ENCODE results near the gene RAF1.

Gene RAF1

GRCh38 chr3:12659316-12660015, 4.5 kb downstream of the RAF1 start:
- Histone ChIP-seq H2AFZ (ENCODE audit: low read length, unreplicated experiment) (no peak overlapping the region), H3K36me3 (ENCODE audit: insufficient read depth, low read length) (no peaks in the 10 kb centered on the region), H3K27me3 (ENCODE audit: insufficient read depth, low read length) (no peaks in the 10 kb centered on the region), H3K4me3 (ENCODE audit: low read depth, low read length) (peak overlapping the region; percentile 49), H3K4me1 (ENCODE audit: control insufficient read depth, insufficient read depth, low read length, unreplicated experiment) (peaks cover 32% of the 10 kb centered on the region), H3K27ac (ENCODE audit: low read depth, low read length) (peak overlapping the region; percentile 56), H3K79me2 (ENCODE audit: control insufficient read depth, insufficient read depth, low read length, unreplicated experiment) (peaks cover 91% of the 10 kb centered on the region)

DNA sequence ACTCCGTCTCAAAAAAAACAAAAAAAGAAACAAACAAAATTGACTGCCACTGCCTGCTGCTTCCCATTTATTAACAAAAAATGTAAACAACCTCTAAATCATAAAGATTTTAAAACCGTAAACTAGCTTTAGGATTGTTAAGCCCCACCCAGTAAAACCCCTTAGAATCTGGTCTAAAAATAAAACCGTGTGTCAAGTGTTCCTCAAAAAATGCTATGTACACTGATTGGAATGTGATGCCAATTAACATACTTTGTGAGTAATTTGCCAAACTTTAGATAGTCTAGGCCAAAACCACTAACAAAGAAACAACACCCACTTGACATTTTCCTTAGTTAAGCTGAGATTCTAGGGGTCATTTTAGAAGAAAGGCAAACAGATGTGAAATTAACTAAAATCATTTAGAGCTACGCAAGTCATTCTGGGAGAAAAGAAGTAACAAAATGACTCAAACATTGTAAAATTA, 5.3 kb downstream of the RAF1 start:
- Histone ChIP-seq H3K4me3 (ENCODE audit: low read depth, low read length) (peak overlapping the region; percentile 59), H3K27me3 (ENCODE audit: insufficient read depth, low read length) (no peaks in the 10 kb centered on the region), H3K79me2 (ENCODE audit: control insufficient read depth, insufficient read depth, low read length, unreplicated experiment) (peaks cover 97% of the 10 kb centered on the region), H3K27ac (ENCODE audit: low read depth, low read length) (peak overlapping the region; percentile 56), H3K4me1 (ENCODE audit: control insufficient read depth, insufficient read depth, low read length, unreplicated experiment) (peaks cover 32% of the 10 kb centered on the region), H2AFZ (ENCODE audit: low read length, unreplicated experiment) (no peak overlapping the region), H3K36me3 (ENCODE audit: insufficient read depth, low read length) (no peaks in the 10 kb centered on the region)

- H3K4me3 ChIP-seq (ENCODE audit: low read depth, low read length), result no peak overlapping the region
- peaks cover 32% of the 10 kb centered on the region for H3K4me1 ChIP-seq (ENCODE audit: control insufficient read depth, insufficient read depth, low read length, unreplicated experiment)
- H3K27ac ChIP-seq (ENCODE audit: low read depth, low read length), result no peak overlapping the region
- H3K36me3 ChIP-seq (ENCODE audit: insufficient read depth, low read length), result no peaks in the 10 kb centered on the region
- H3K79me2 ChIP-seq (ENCODE audit: control insufficient read depth, insufficient read depth, low read length, unreplicated experiment), result peaks cover 93% of the 10 kb centered on the region
- H3K27me3 ChIP-seq (ENCODE audit: insufficient read depth, low read length), result no peaks in the 10 kb centered on the region
- H2AFZ ChIP-seq (ENCODE audit: low read length, unreplicated experiment), result no peak overlapping the region
Observed at GRCh38 chr3:12656850-12657249, 7.1 kb downstream of the RAF1 start.

DNA sequence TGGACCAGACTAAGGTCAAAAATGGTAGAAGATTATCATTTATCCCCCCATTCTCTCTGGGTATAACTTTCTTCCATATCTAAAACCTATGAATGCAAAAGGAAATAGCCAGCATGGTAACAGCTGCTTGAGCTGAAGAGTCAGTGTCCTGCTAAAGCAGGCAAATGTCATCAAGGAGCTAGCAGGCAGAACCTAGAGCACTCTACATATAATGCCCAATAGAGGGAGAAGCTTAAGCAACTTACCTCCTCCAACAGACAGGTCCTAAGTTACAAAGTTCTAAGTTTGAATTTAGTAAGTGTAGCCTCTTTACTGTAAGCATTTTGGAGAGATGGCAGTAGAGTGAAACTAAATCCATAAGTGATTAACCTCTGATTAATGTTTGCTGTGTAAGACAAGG, 7.7 kb downstream of the RAF1 start:
- Histone ChIP-seq H3K4me1 (ENCODE audit: control insufficient read depth, insufficient read depth, low read length, unreplicated experiment) (peaks cover 30% of the 10 kb centered on the region), H3K27me3 (ENCODE audit: insufficient read depth, low read length) (no peaks in the 10 kb centered on the region), H3K79me2 (ENCODE audit: control insufficient read depth, insufficient read depth, low read length, unreplicated experiment) (peaks cover 92% of the 10 kb centered on the region)

DNA sequence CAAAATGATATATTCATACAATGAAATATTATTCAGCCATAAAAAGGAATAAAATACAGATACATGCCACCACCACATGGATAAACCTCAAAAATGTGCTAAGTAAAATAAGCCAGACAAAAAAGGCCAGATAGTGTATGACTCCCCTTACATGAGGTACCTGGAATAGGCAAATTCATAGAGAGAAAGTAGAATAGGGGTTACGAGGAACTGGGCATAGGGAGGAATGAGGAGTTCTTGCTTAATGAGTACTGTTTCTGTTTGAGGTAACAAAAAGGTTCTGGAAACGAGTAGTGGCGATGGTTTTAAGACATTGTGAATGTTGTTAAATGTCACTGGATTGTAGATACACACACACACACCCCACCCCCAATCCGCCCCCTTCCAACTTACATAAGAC, 8.2 kb downstream of the RAF1 start:
- Histone ChIP-seq H3K27me3 (ENCODE audit: insufficient read depth, low read length) (no peaks in the 10 kb centered on the region), H3K4me3 (ENCODE audit: low read depth, low read length) (no peak overlapping the region), H3K36me3 (ENCODE audit: insufficient read depth, low read length) (no peaks in the 10 kb centered on the region), H3K79me2 (ENCODE audit: control insufficient read depth, insufficient read depth, low read length, unreplicated experiment) (peaks cover 92% of the 10 kb centered on the region), H3K27ac (ENCODE audit: low read depth, low read length) (no peak overlapping the region), H3K4me1 (ENCODE audit: control insufficient read depth, insufficient read depth, low read length, unreplicated experiment) (peaks cover 25% of the 10 kb centered on the region), H2AFZ (ENCODE audit: low read length, unreplicated experiment) (no peak overlapping the region)

More for the DNA sequence above, 7.7 kb downstream of the RAF1 start:
- H2AFZ ChIP-seq (ENCODE audit: low read length, unreplicated experiment), result no peak overlapping the region
- no peak overlapping the region for H3K27ac ChIP-seq (ENCODE audit: low read depth, low read length)
- no peak overlapping the region for H3K4me3 ChIP-seq (ENCODE audit: low read depth, low read length)
- no peaks in the 10 kb centered on the region for H3K36me3 ChIP-seq (ENCODE audit: insufficient read depth, low read length)

- H3K4me1 ChIP-seq (ENCODE audit: control insufficient read depth, insufficient read depth, low read length, unreplicated experiment), result peaks cover 6% of the 10 kb centered on the region
- H3K79me2 ChIP-seq (ENCODE audit: control insufficient read depth, insufficient read depth, low read length, unreplicated experiment), result peaks cover 92% of the 10 kb centered on the region
- H3K27ac ChIP-seq (ENCODE audit: low read depth, low read length), result no peak overlapping the region
- no peaks in the 10 kb centered on the region for H3K36me3 ChIP-seq (ENCODE audit: insufficient read depth, low read length)
- H3K4me3 ChIP-seq (ENCODE audit: low read depth, low read length), result no peak overlapping the region
- H3K27me3 ChIP-seq (ENCODE audit: insufficient read depth, low read length), result no peaks in the 10 kb centered on the region
- no peak overlapping the region for H2AFZ ChIP-seq (ENCODE audit: low read length, unreplicated experiment)
Observed at GRCh38 chr3:12653747-12654146, 10.2 kb downstream of the RAF1 start.

GRCh38 chr3:12648384-12648959, 15.4 kb downstream of the RAF1 start:
- Histone ChIP-seq H3K4me3 (ENCODE audit: low read depth, low read length) (peak overlapping the region; percentile 27; the same call in 1 of the 2 replicates), H3K27ac (ENCODE audit: low read depth, low read length) (peak overlapping the region; percentile 82), H3K79me2 (ENCODE audit: control insufficient read depth, insufficient read depth, low read length, unreplicated experiment) (peaks cover 88% of the 10 kb centered on the region)

GRCh38 chr3:12644331-12644937, 19.5 kb downstream of the RAF1 start:
- no peak overlapping the region for H2AFZ ChIP-seq (ENCODE audit: low read length, unreplicated experiment)
- H3K27ac ChIP-seq (ENCODE audit: low read depth, low read length), result peak overlapping the region; percentile 58
- H3K27me3 ChIP-seq (ENCODE audit: insufficient read depth, low read length), result no peaks in the 10 kb centered on the region
- peak overlapping the region; percentile 29; the same call in 1 of the 2 replicates for H3K4me3 ChIP-seq (ENCODE audit: low read depth, low read length)
- peaks cover 40% of the 10 kb centered on the region for H3K4me1 ChIP-seq (ENCODE audit: control insufficient read depth, insufficient read depth, low read length, unreplicated experiment)
- no peaks in the 10 kb centered on the region for H3K36me3 ChIP-seq (ENCODE audit: insufficient read depth, low read length)
- peaks cover 82% of the 10 kb centered on the region for H3K79me2 ChIP-seq (ENCODE audit: control insufficient read depth, insufficient read depth, low read length, unreplicated experiment)

More at GRCh38 chr3:12648384-12648959, 15.4 kb downstream of the RAF1 start:
- Histone ChIP-seq H3K4me1 (ENCODE audit: control insufficient read depth, insufficient read depth, low read length, unreplicated experiment) (peaks cover 35% of the 10 kb centered on the region), H2AFZ (ENCODE audit: low read length, unreplicated experiment) (no peak overlapping the region), H3K27me3 (ENCODE audit: insufficient read depth, low read length) (no peaks in the 10 kb centered on the region), H3K36me3 (ENCODE audit: insufficient read depth, low read length) (no peaks in the 10 kb centered on the region)

DNA sequence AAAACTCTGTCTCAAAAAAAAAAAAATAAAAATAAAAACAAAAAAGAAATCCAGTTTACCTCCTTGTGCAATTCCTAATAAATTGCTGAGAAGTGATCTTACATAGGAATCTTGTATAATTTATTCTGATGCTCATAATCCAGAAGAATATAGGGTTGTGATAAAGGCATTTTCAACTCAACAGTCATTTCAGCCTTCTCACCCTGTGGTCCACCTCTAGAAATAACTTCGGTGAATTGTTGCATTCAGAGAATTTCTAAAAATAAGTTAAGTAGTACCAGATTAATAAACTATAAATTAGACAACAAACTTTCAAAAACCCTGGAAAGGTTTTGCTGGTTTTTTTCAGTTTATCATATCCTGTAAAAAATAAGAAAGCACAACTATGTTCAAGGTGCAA, 20.2 kb downstream of the RAF1 start:
- 0 out of 2 replicates have a peak overlapping the region, but pooled peaks have one; percentile 29 for H3K4me3 ChIP-seq (ENCODE audit: low read depth, low read length)
- H3K27me3 ChIP-seq (ENCODE audit: insufficient read depth, low read length), result no peaks in the 10 kb centered on the region
- peaks cover 40% of the 10 kb centered on the region for H3K4me1 ChIP-seq (ENCODE audit: control insufficient read depth, insufficient read depth, low read length, unreplicated experiment)
- H3K36me3 ChIP-seq (ENCODE audit: insufficient read depth, low read length), result no peaks in the 10 kb centered on the region
- peaks cover 80% of the 10 kb centered on the region for H3K79me2 ChIP-seq (ENCODE audit: control insufficient read depth, insufficient read depth, low read length, unreplicated experiment)
- H2AFZ ChIP-seq (ENCODE audit: low read length, unreplicated experiment), result no peak overlapping the region
- H3K27ac ChIP-seq (ENCODE audit: low read depth, low read length), result peak overlapping the region; percentile 58

DNA sequence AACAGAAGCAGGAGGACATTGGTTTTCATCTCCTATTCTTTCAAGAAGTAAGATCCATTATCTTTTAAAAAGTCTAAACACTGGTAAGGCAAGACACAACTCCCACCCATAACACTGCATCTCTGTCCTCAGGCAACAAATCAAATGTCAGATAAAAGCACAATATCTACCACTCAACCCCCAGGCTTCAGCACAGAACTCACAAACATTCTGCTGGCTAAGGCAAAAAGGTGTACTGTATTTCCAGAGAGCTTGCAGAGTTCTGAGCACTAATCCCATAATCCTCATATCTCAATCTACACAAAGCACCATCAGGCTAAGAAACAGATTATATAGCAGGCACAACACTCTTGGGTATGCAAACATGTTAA, 20.9 kb downstream of the RAF1 start:
- Histone ChIP-seq H3K27me3 (ENCODE audit: insufficient read depth, low read length) (no peaks in the 10 kb centered on the region), H2AFZ (ENCODE audit: low read length, unreplicated experiment) (no peak overlapping the region), H3K27ac (ENCODE audit: low read depth, low read length) (peak overlapping the region; percentile 3; the same call in 1 of the 2 replicates), H3K79me2 (ENCODE audit: control insufficient read depth, insufficient read depth, low read length, unreplicated experiment) (peaks cover 80% of the 10 kb centered on the region), H3K4me3 (ENCODE audit: low read depth, low read length) (no peak overlapping the region), H3K4me1 (ENCODE audit: control insufficient read depth, insufficient read depth, low read length, unreplicated experiment) (peaks cover 33% of the 10 kb centered on the region), H3K36me3 (ENCODE audit: insufficient read depth, low read length) (no peaks in the 10 kb centered on the region)
